Stomach smooth muscle (tissue), 2 donors: ENCODE results near the gene PARP6.

Experiments
- H3K27ac ChIP-seq: one replicate; pipeline ENCODE4 v1.7.0; 2013; ENCODE audit warnings: mild to moderate bottlenecking, low read length, inconsistent platforms
- H3K27me3 ChIP-seq, 2 donors: one replicate each; pipeline ENCODE4 v1.7.0; 2013; ENCODE audit warnings: low read length in 2 of 2; ENCODE audit not compliant: insufficient read depth in 2 of 2, control insufficient read depth in 1 of 2
- H3K36me3 ChIP-seq, 2 donors: one replicate each; pipeline ENCODE4 v1.7.0; 2013; ENCODE audit warnings: low read length in 2 of 2; ENCODE audit not compliant: control insufficient read depth in 2 of 2, insufficient read depth in 2 of 2
- H3K4me1 ChIP-seq: one replicate; pipeline ENCODE4 v1.7.0; 2013; ENCODE audit warnings: low read length; ENCODE audit not compliant: control insufficient read depth, insufficient read depth
- H3K4me3 ChIP-seq, 2 donors: one replicate each; pipeline ENCODE4 v1.7.0; 2013; ENCODE audit warnings: low read length in 2 of 2
- H3K9ac ChIP-seq, 2 donors: one replicate each; pipeline ENCODE4 v1.7.0; 2013; ENCODE audit warnings: low read length in 2 of 2, mild to moderate bottlenecking in 1 of 2
- H3K9me3 ChIP-seq, 2 donors: one replicate each; pipeline ENCODE4 v1.7.0; 2013; ENCODE audit warnings: low read length in 2 of 2; ENCODE audit not compliant: control insufficient read depth in 2 of 2
- donor health status: healthy.
- donor health status: Pancreatic carcinoma.

PARP6 gene

GRCh38 chr15:72242775-72243370, 29.5 kb downstream of the PARP6 start:
- Histone ChIP-seq H3K36me3 (peaks cover 29 to 35% of the 10 kb centered on the region in 2 donors), H3K9ac (no peak overlapping the region), H3K4me1 (no peaks in the 10 kb centered on the region), H3K27me3 (no peaks in the 10 kb centered on the region), H3K4me3 (no peak overlapping the region), H3K9me3 (no peaks in the 10 kb centered on the region), H3K27ac (no peak overlapping the region)

GRCh38 chr15:72239652-72240051, 32.7 kb downstream of the PARP6 start:
- H3K36me3 ChIP-seq, result peaks cover 29 to 33% of the 10 kb centered on the region in 2 donors
- no peak overlapping the region for H3K4me3 ChIP-seq
- no peak overlapping the region for H3K9ac ChIP-seq
- no peaks in the 10 kb centered on the region for H3K4me1 ChIP-seq
- no peak overlapping the region for H3K27ac ChIP-seq
- no peaks in the 10 kb centered on the region for H3K9me3 ChIP-seq
- H3K27me3 ChIP-seq, result no peaks in the 10 kb centered on the region

DNA sequence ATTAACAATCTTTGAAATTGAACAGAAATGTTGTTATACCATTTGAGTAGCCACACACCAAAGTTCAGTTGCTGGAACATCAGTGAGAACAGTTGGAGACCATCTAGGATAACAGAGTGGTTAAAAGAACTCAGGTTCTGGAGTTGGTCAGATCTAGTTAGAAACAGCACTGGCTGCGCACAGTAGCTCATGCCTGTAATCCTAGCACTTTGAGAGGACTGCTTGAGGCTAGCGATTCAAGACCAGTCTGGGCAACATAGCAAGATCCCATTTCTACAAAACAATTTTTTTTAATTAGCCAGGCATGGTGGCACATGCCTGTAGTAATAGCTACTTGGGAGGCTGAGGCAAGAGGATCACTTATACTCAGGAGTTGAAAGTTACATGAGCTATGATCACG, 33.8 kb downstream of the PARP6 start:
- H3K9ac ChIP-seq, result no peak overlapping the region
- peaks cover 25 to 29% of the 10 kb centered on the region in 2 donors for H3K36me3 ChIP-seq
- H3K27me3 ChIP-seq, result no peaks in the 10 kb centered on the region
- H3K9me3 ChIP-seq, result no peaks in the 10 kb centered on the region
- H3K27ac ChIP-seq, result no peak overlapping the region
- H3K4me1 ChIP-seq, result no peaks in the 10 kb centered on the region
- H3K4me3 ChIP-seq, result no peak overlapping the region

DNA sequence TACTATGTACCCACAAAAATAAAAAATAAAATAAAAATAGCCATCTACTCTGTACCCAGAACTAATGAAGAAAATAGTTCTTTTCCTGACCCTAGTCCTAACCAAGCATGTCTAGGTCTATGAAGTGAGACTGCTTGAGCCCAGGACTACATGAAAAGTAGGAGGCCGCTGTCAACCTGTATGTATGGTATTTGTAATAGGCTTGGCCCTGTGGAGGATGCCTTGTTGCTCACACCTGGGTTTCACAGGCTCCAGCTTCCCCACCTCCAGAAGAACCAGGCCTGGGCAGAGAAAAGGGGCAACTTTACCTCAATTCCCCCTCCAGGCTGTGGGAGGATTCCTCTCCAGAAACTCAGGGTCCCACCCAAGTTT, 34.5 kb downstream of the PARP6 start:
- Histone ChIP-seq H3K4me1 (no peaks in the 10 kb centered on the region), H3K9ac (no peak overlapping the region), H3K4me3 (no peak overlapping the region), H3K27ac (no peak overlapping the region), H3K27me3 (no peaks in the 10 kb centered on the region), H3K9me3 (no peaks in the 10 kb centered on the region), H3K36me3 (peaks cover 21 to 22% of the 10 kb centered on the region in 2 donors)

DNA sequence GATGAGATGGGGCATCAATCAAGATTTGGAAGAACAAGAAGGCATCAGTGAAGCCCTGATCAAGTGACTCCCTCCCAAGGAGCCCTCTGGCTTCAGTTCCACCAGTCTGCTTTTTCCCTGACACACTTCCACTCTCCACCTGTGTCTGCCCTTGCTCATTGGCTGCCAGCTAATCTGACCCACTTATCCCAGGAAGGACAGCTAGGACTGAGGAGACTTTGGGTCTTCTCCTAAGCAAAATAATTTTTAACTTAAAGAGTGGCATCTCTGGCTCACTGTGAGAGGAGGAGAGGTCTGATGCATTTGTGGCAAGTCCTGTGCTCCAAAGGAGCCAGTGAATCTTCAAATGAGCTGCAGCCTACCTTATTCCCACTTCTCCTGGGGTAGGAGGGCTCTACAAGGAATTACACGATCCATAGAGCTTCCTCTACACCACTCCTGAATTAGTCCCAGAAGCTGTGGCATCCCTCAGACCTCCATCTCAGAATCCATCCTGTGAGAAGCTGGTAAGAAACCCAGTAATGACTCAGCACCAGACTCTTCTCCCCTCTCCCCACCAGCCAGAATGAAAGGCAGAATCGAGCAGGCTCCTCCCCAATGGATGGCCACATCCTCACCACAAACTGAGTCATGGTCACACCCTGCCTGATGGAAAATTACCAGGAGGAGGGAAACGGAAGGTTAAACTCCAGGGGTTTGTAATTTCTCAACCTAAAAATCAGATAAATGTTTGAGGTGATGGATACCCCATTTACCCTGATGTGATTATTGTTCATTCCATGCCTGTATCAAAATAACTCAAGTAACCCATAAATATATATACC, 35.1 kb downstream of the PARP6 start:
- H3K36me3 ChIP-seq, result peaks cover 17 to 18% of the 10 kb centered on the region in 2 donors
- H3K27me3 ChIP-seq, result no peaks in the 10 kb centered on the region
- H3K4me3 ChIP-seq, result peak overlapping the region in 1 of 2 donors; percentile 8
- peaks cover 3% of the 10 kb centered on the region for H3K4me1 ChIP-seq
- H3K9me3 ChIP-seq, result no peaks in the 10 kb centered on the region
- no peak overlapping the region for H3K9ac ChIP-seq
- H3K27ac ChIP-seq, result no peak overlapping the region

GRCh38 chr15:72236381-72237003, 35.9 kb downstream of the PARP6 start:
- Histone ChIP-seq H3K27me3 (no peaks in the 10 kb centered on the region), H3K4me1 (peaks cover 5% of the 10 kb centered on the region), H3K4me3 (no peak overlapping the region), H3K27ac (no peak overlapping the region), H3K9ac (no peak overlapping the region), H3K36me3 (peaks cover 10% of the 10 kb centered on the region in 2 donors), H3K9me3 (no peaks in the 10 kb centered on the region)

DNA sequence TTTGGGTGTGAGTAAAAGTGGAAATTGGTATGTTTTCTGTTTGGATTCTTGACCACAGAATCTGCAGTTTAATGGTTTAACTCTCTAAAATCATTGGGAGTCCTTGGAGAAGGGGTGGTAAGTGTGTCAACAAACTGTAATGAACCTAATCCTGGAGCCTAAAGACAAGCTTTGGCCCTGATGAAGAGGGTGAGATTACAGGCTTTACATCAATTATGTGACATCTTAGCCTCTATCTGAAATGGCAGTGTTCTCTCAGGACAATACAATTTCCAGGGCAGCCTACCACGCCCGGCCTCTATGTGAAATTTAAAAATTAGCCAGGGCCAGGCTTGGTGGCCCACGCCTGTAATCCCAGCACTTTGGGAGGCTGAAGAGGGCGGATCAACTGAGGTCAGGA, 37.1 kb downstream of the PARP6 start:
- H3K9me3 ChIP-seq, result no peaks in the 10 kb centered on the region
- H3K27me3 ChIP-seq, result no peaks in the 10 kb centered on the region
- H3K4me1 ChIP-seq, result peaks cover 5% of the 10 kb centered on the region
- H3K9ac ChIP-seq, result no peak overlapping the region
- peaks cover 0 to 3% of the 10 kb centered on the region in 2 donors for H3K36me3 ChIP-seq
- no peak overlapping the region for H3K4me3 ChIP-seq
- no peak overlapping the region for H3K27ac ChIP-seq

GRCh38 chr15:72233769-72234168, 38.6 kb downstream of the PARP6 start:
- no peak overlapping the region for H3K27ac ChIP-seq
- H3K9me3 ChIP-seq, result no peaks in the 10 kb centered on the region
- no peak overlapping the region for H3K4me3 ChIP-seq
- no peak overlapping the region for H3K9ac ChIP-seq
- H3K36me3 ChIP-seq, result peaks cover 0 to 3% of the 10 kb centered on the region in 2 donors
- H3K27me3 ChIP-seq, result no peaks in the 10 kb centered on the region
- peaks cover 15% of the 10 kb centered on the region for H3K4me1 ChIP-seq

DNA sequence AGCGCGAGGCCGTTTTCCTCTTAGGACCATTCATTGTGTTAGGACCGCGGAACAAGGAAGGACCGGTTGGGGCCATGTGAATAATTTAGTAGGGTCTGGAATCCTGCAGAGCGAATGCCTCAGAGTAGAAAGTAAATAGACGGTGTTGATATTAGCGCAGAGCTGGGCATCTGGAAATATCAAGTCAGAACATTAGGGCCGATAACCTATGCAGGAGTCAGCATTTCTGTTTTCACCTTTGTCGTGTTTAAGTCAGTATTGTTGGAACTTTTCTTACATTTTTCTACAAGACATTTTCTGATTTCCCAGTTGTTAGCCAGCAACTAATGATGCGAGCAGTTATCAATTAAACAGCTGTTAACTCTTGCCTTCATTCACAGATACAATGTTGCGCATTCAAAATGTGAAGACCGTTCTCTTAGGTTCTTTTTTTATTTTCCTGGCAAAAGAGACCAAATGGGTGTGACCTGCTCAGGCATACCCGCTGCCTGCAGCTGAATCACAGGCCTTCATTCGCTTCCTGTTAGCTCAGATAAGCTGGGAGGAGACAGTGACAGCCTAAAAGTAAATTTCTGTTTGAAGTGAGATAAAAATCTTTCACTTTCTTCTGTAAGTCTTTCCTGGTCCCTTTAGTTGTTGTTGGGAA, 40.4 kb downstream of the PARP6 start:
- Histone ChIP-seq H3K9me3 (no peaks in the 10 kb centered on the region), H3K4me3 (peak overlapping the region; percentile 76 to 90), H3K4me1 (peaks cover 31% of the 10 kb centered on the region), H3K27me3 (no peaks in the 10 kb centered on the region), H3K27ac (peak overlapping the region; percentile 90), H3K36me3 (no peaks in the 10 kb centered on the region), H3K9ac (peak overlapping the region; percentile 76 to 97)

GRCh38 chr15:72231066-72231832, 41.1 kb downstream of the PARP6 start, which contains the start of gene PKM:
Gene PKM (minus strand): TSS chr15:72231190. CDS start chr15:72219097, 12,093 bp downstream.
- no peaks in the 10 kb centered on the region for H3K27me3 ChIP-seq
- peaks cover 38% of the 10 kb centered on the region for H3K4me1 ChIP-seq
- H3K9me3 ChIP-seq, result no peaks in the 10 kb centered on the region
- H3K9ac ChIP-seq, result peak within 1 kb of the TSS; percentile 89 to 97
- no peaks in the 10 kb centered on the region for H3K36me3 ChIP-seq
- peak within 1 kb of the TSS; percentile 76 to 90 for H3K4me3 ChIP-seq
- H3K27ac ChIP-seq, result peak within 1 kb of the TSS; percentile 90
